ENCODE measurements around the gene CAMTA1. TPM values are rescaled to one million over a fixed set of nuclear protein-coding genes. Genes with fewer than 3 reads are reported as not detected.

The CAMTA1 gene
- total RNA-seq, 1 experiment from 2014 or later, result 85.2 TPM

DNA sequence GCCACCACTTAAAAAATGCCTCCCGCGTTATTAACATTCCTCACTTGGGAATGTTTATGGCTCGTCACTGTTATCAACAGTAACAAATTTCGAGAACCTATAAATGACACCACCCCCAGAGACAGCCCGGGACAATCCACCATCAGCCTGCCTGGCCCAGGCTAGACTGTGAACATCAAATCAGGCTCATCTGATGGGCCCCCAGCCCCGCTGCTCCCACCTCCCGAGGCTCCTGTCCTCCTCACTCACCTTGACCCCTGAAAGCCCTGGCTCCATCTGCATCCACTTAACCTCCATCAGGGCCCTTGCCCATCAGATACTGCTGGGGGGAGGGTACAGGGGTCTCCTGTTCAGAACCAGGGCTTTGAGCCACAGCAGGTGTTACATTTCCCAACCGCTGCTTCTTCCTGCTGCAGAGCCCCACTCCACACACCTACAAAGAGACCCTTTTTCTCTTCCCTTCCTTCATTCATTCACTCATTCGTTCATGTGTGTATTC, 829.4 kb downstream of the CAMTA1 start:
- no peak for TF ChIP-seq CTCF (conservative IDR thresholded peaks at IDR 0.05; ENCODE audit: low read depth, low read length)
- no peak for TF ChIP-seq EZH2 (IDR thresholded peaks at IDR 0.05; ENCODE audit: borderline replicate concordance, low read depth, low read length, poor library complexity, severe bottlenecking)

GRCh38 chr1:7615138-7615537, 829.9 kb downstream of the CAMTA1 start:
- CTCF ChIA-PET, result no interaction called here
- no peaks in the 10 kb centered on the region for H3K27me3 ChIP-seq (replicated peaks; ENCODE audit: insufficient read depth, low read depth, low read length, poor library complexity)
- no peak overlapping the region for H3K27ac ChIP-seq (ENCODE audit: low read depth, low read length, poor library complexity, severe bottlenecking)
- H3K9me3 ChIP-seq (ENCODE audit: low read depth, low read length, poor library complexity, severe bottlenecking), result no peaks in the 10 kb centered on the region
- TF ChIP-seq EZH2 (IDR thresholded peaks at IDR 0.05; ENCODE audit: borderline replicate concordance, low read depth, low read length, poor library complexity, severe bottlenecking) (no peak), CTCF (conservative IDR thresholded peaks at IDR 0.05; ENCODE audit: low read depth, low read length) (no peak)
- no TSS peak for BruUV-seq (replicated peaks)
- no peaks in the 10 kb centered on the region for H3K4me1 ChIP-seq (ENCODE audit: insufficient read depth, low read length, poor library complexity, severe bottlenecking)
- DNase-seq (ENCODE audit: low spot score), result no peak
- no peak overlapping the region for H3K4me3 ChIP-seq (ENCODE audit: low read depth, low read length, poor library complexity, severe bottlenecking)
- POLR2A ChIA-PET (ENCODE audit: low non-redundant PET), result no interaction called here
- no peaks in the 10 kb centered on the region for H3K36me3 ChIP-seq (ENCODE audit: insufficient read depth, low read length, poor library complexity, severe bottlenecking)
- intact Hi-C loops (cut with micrococcal nuclease; ENCODE audit: unreplicated experiment), result no loop called here

More for the DNA sequence above, 829.4 kb downstream of the CAMTA1 start:
- DNase-seq (ENCODE audit: low spot score), result no peak
- H3K27me3 ChIP-seq (replicated peaks; ENCODE audit: insufficient read depth, low read depth, low read length, poor library complexity), result no peaks in the 10 kb centered on the region
- no peaks in the 10 kb centered on the region for H3K9me3 ChIP-seq (ENCODE audit: low read depth, low read length, poor library complexity, severe bottlenecking)
- no peaks in the 10 kb centered on the region for H3K36me3 ChIP-seq (ENCODE audit: insufficient read depth, low read length, poor library complexity, severe bottlenecking)
- H3K4me3 ChIP-seq (ENCODE audit: low read depth, low read length, poor library complexity, severe bottlenecking), result no peak overlapping the region
- H3K4me1 ChIP-seq (ENCODE audit: insufficient read depth, low read length, poor library complexity, severe bottlenecking), result no peaks in the 10 kb centered on the region
- ChIA-PET CTCF (no interaction called here), POLR2A (ENCODE audit: low non-redundant PET) (no interaction called here)
- H3K27ac ChIP-seq (ENCODE audit: low read depth, low read length, poor library complexity, severe bottlenecking), result no peak overlapping the region
- intact Hi-C loops (cut with micrococcal nuclease; ENCODE audit: unreplicated experiment), result no loop called here
- no TSS peak for BruUV-seq (replicated peaks)

DNA sequence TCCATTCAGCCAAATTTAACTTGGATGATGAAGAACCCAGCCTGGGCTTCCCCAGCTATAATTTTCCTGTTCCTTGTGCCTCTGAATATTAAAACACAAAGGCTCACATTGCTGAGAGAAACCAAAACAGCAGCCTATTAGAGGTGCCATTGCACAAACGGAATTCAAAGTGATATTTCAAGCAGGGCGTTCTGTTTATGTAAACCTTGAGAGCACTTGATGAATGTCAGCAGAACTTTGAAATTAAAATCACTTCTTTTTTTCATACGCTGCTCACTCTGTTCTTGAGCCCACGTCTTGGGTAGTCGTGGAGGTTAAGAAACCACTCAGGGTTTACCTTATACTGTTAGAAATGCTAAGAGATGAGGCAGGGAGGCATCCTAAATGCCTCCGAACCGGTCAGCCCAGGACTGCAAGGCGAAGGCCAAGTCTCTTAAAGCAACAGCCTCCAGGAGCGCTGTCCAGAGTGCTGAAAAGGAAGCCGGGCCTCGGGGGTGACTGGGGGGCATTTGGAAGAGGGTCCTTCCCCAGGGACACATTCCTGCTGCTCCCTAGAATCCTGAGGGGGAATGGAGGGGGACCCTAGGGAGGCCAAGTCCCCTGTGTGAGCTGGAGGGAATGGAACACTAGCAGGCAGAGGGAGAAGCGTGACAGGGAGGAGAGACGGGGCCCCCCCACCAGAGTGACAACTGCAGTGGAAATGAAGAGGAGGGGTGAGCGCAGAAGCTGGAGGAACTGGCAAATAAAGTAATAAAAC, 831.0 kb downstream of the CAMTA1 start:
- Histone ChIP-seq H3K27me3 (replicated peaks; ENCODE audit: insufficient read depth, low read depth, low read length, poor library complexity) (no peaks in the 10 kb centered on the region), H3K4me1 (ENCODE audit: insufficient read depth, low read length, poor library complexity, severe bottlenecking) (no peaks in the 10 kb centered on the region), H3K9me3 (ENCODE audit: low read depth, low read length, poor library complexity, severe bottlenecking) (no peaks in the 10 kb centered on the region), H3K27ac (ENCODE audit: low read depth, low read length, poor library complexity, severe bottlenecking) (no peak overlapping the region), H3K36me3 (ENCODE audit: insufficient read depth, low read length, poor library complexity, severe bottlenecking) (no peaks in the 10 kb centered on the region), H3K4me3 (ENCODE audit: low read depth, low read length, poor library complexity, severe bottlenecking) (no peak overlapping the region)
- intact Hi-C loops (cut with micrococcal nuclease; ENCODE audit: unreplicated experiment), result no loop called here
- ChIA-PET POLR2A (ENCODE audit: low non-redundant PET) (no interaction called here), CTCF (no interaction called here)
- peak; percentile 51 for DNase-seq (ENCODE audit: low spot score)
- no peak for TF ChIP-seq EZH2 (IDR thresholded peaks at IDR 0.05; ENCODE audit: borderline replicate concordance, low read depth, low read length, poor library complexity, severe bottlenecking)
- no peak for TF ChIP-seq CTCF (conservative IDR thresholded peaks at IDR 0.05; ENCODE audit: low read depth, low read length)
- no TSS peak for BruUV-seq (replicated peaks)

Measured in A673 (cell line).